Measurements from ENCODE around the gene OSBPL9.
"Not testable (repeated sequence)": the region's sequence is repeated elsewhere in the genome, so short reads cannot be mapped to it uniquely, and the experiment has no call there.

OSBPL9 gene

DNA sequence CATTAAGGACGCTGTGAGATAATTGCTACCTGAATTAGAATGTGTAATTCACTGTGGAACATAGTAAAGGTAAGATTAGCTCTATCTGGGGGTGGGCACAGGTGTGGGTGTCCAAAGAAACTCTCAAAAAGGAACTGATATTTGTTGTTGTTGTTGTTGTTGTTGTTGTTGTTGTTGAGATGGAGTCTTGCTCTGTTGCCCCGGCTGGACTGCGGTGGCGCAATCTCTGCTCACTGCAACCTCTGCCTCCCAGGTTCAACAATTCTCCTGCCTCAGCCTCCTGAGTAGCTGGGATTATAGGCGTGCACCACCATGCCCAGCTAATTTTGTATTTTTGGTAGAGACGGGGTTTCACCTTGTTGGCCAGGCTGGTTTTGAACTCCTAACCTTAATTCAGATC lies 6.8 kb upstream of the OSBPL9 start:
- DNase-seq: not testable (repeated sequence)

DNA sequence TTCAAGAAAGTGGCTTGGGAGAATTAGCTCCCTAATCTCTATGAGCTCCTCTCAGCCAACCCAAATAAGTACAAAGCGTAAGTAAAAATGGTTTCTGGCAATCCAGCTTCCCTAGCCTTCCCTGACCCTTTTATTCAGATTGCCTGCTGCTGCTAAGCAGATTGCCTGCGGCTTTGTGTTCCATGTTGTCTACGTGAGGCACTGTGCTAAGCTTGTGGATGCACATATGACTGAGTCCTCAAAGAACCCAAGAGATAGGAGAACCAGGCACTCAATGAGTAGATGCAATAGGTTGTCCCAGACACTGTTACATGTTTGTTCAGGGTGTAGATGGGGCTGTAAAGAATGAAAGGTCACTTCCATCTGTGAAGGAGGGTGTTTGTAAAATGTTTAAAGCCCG lies 6.3 kb upstream of the OSBPL9 start:
- DNase-seq: no peak

DNA sequence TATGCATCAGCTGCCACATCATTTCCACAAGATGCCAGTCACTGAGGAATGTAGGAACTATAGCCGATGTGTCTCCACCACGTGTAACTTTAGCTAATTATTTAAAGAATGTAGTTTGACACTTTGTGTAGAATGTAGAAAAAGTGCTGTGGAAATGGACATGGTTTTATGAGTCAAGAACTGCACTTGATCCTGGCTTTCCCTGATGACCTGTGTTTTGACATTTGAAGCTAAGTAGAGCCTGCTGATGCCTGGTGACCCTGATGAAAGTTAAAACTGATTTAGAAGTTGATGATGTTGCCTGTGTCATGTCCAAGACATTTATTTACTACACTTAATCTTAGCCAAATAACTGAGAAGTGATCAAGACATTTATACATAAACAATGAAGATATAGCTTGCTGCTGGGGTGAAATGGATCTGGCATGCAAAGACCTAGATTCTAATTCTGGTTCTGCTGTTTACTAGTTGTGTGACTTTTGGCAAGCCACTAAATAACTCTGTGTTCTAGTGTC lies 4.4 kb upstream of the OSBPL9 start:
- no peak for DNase-seq

DNA sequence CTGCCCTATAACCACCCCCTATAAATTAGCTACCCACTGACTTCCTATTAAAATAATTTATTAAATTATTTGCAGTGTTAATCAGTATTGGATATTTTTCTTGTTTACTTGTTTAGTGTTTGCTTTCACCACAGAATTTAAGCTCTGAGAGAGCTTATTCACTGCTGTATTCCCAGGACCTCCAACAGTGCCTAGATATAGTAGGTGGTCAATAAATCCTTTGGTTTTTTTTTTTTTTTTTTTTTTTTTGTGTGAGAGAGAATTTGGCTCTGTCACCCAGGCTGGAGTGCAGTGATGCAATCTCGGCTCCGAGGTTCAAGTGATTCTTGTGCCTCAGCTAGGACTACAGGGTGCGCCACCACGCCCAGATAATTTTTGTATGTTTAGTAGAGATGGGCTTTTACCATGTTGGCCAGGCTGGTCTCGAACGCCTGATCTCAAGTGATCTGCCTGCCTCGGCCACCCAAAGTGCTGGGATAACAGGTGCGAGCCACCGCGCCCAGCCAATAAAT lies 1.1 kb upstream of the OSBPL9 start:
- no peak for DNase-seq

DNA sequence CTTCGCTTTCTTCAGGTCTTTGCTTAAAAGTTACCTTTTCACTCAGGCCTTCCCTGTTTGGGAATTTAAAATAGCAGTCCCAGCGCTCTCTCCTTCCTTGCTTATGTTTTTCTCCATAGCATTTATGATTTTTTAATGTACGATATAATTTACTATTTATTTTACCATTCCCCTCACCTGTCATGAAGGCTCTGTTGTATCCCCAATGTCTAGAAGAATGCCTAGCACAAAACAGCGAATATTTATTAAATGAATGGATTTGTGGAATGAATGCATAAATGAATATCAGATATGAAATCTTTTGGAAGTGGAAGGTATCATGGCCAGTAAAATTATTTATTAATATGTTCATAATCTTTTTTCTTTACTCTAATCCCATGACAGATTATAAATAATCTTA lies 402 bp upstream of the OSBPL9 start:
- no peak for DNase-seq

DNA sequence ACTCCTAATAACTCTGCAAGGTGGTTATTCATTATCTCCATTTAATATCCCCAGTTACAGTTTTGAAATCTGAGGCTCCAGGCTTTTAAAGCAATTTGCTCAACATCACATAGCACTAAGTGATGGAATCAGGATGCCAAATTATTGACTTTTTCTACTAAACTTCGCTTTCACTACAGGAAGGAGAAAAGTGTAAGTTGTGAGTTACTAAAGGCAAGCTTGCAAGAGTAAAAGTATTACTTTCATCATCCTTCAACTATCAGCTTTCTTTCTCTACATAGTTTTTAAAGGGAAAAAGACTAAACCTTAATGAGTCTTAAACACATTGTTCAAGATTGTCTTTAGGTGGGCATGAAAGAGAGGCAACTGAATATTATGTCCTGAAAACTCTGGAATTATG lies 1.8 kb downstream of the OSBPL9 start:
- DNase-seq: no peak

DNA sequence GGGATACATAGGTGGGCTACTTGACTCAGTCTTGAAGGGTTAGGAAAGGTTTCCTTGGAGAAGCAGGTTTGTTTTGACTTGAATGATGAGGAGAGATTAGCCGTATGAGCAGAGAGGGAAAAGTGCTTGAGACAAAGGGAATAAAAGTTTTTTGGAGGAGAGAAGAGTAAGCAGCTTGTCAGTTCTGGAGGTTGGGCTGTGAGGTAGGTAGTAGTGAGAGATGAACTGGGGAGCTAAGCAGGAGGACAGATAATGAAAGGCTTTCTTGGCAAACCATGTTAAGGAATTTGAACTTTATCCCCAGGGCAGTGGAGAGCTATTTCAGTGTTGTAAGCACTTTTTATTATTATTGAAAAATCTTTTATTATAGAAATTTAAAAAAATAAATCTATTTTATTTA lies 3.6 kb downstream of the OSBPL9 start:
- DNase-seq: no peak

DNA sequence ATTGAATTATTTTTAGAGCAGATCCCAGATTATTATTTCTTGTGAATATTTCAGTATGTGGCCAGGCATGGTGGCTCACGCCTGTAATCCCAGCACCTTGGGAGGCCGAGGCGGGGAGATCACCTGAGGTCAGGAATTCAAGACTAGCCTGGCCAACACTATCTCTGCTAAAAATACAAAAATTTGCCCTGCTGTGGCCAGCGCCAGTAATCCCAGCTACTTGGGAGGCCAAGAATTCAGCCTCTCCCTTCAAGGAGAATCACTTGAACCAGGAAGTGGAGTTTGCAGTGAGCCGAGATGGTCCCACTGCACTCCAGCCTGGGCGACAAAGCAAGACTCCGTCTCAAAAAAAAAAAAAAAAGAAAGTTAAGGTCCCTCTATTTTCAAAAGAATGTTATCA lies 4.3 kb downstream of the OSBPL9 start:
- DNase-seq: no peak

DNA sequence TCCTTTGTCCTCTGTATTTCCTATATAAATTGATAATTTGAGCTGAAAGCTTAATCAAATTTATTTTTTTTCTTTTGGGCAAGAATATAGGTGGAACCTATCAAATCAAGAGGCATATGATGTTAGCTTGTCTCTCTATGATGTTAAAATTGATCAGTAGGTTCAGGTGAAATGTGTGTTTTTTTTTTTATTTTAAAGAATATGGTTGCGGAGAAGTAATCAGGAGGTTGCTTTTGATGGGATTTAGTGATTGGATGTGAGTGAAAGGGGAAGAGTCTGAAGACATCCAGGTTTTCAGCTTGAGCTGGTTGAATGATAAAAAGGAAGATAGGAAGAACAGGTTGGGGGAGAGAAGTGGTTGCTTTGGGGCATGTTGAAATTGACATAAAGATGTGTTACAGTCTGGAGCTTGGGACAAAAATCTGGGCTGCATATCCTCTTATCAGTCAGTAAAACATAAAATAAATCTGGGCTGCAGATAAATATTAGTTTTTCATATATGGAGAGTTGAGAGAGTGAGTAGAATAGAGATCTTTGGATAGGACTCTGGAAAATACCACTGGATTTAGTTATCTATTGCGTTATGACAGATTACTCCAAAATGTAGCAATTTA lies 5.1 kb downstream of the OSBPL9 start:
- no peak for DNase-seq

DNA sequence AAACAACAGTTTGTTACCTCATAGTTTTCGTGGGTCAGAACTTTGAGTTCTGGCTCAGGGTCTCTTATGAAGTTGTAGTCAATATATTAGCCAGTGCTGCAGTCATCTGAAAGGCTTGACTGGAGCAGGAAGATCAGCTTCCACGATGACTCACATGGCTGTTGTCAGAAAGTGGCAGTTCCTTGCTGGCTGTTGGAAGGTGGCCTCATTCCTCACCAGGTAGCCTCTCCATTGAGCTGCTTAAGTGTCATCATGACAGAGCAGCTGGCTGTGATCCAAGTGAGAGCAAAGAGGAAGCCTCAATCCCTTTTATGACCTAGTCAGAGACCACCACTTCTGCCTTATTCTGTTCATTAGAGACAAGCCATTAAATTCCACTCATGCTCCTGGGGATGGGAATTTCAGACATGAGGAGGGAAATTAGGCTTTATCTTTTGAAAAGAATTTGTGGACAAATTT lies 5.6 kb downstream of the OSBPL9 start:
- no peak for DNase-seq

DNA sequence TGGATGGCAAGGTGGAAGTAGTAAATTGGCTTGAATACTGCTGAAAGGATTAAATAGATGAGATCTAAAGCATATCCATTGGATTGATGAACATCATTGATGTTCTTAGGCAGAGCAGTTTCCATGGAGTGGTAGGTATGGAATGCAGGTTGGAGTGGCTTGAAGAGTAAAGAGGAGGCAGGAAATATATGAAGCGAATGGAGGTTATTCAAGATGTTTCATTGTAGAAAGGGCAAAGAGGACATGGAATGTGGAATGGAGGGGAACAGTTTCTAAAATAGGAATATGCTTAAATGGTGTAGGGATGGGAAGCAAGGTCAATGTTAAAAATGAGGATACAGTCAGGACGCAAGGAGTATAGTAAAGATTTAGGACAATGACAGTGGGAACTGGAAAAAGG lies 6.1 kb downstream of the OSBPL9 start:
- DNase-seq: no peak

DNA sequence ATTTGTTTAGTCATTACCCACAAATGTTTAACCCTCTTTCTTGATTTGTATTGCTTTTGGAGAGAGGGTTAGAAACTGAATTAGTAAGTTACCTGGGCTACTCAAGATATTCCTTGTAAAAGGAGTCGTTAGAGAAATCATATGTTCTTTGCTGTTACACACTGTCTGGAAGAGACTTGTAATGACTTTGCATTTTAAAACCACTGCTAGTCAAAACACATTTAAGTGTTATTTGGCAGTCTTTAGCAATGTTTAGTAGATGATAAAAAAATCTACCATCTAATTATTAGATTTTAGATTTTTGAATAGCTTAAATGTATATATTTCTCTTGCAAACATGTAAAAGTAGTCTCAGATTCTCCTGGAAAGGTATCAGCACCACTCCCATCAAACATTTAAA lies 6.6 kb downstream of the OSBPL9 start:
- DNase-seq: no peak

DNA sequence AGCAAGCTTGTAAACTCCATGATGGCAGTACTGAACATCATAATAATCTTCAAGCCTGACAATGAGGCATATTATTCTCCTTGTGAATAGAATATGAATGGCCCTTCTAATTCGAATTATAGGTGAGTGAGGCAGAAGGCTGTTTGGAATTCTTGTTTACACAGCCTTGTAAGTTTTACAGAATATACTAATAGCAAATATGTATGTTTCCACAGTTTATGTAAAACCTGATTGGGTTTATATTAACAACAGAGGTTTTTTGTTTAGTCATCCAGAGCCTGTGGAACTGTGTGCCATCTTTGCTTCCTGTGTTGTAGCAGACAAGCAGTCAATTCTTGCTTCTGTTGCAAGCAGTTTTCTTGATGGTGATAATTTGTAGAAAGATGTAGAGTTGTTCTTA lies 8.0 kb downstream of the OSBPL9 start:
- DNase-seq: no peak

DNA sequence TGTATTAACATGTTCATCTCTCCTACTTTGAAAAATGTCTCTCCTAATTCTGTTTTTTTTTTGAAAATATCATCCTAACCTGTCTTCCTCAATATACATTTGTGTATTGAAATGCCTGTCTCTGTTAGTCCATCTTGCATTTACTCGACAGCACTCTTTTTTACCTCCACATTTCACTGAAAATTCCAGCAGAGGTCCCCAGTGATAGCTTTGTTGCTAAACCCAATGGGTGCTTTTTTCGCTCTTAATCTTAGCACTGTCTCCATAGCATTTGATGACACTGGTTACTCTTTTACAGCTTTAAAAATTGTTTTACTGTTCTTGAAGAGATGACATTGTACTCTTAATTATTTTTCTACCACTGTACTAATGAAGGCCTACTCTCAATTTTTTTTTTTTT lies 10.8 kb downstream of the OSBPL9 start:
- no peak for DNase-seq

DNA sequence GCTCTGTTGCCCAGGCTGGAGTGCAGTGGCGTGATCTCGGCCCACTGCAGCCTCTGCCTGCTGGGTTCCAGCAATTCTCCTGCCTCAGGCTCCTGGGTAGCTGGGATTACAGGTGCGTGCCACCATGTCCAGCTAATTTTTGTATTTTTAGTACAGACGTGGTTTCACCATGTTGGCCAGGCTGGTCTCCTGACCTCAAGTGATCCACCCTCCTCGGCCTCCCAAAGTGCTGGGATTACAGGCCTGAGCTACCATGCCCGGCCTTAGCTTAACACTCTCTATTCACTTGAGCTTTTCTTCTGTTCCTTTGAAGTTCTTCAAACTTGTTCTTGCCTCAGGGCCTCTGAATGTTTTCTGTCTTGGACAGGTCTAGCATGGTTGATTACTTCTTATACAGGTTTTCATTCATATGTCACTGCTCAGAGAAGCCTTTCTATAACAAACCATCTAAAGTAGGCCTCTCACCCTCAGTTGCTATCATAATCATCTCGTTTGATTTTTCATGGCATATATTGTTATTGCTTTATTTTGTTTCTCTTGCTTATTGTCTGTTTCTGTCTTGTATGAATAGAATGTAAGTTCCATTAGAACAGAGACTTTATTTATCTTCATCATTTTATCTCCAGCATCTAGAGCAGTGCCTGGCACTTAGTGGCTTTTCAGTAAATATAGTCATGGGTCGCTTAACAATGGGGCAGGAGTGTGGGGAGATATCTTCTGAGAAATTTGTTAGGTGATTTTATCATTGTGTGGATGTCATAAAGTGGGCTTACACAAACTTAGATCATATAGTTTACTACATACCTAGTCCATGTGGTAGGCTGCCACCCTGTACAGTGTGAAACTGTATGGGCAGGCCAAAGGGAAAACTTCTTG lies 12.1 kb downstream of the OSBPL9 start:
- DNase-seq: no peak

DNA sequence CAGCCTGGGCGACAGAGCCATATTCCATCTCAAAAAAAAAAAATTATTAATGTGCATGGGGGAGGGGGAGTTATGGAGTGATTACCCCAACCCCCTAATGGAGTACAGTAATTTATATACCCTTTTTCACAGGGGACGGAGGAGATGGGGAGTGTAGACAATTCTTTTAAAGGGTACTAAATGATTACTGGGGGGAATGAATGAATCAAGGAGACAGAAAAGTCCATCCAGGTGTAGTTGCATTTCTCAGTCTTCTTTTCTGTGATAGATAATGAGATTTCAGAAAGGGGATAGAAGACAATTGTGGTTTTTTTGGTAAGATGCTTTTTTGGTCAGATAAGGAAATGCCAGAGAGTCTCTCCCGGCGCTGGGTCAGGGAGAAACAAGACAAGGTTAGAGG lies 13.0 kb downstream of the OSBPL9 start:
- DNase-seq: no peak

DNA sequence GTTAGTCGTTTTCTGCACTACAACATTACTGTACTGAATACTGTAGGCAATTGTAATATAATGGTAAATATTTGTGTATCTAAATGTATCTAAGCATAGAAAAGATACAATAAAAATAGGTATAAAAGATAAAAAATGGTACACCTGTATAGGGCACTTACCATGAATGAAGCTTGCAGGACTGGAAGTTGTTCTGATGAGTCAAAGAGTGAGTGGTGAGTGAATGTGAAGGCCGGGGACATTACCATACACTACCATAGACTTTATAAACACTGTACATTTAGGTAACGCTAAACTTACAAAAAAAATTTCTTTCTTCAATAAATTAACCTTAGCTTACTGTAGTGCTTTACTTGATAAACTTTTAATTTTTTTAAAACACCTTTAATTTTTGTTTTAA lies 13.5 kb downstream of the OSBPL9 start:
- DNase-seq: no peak

DNA sequence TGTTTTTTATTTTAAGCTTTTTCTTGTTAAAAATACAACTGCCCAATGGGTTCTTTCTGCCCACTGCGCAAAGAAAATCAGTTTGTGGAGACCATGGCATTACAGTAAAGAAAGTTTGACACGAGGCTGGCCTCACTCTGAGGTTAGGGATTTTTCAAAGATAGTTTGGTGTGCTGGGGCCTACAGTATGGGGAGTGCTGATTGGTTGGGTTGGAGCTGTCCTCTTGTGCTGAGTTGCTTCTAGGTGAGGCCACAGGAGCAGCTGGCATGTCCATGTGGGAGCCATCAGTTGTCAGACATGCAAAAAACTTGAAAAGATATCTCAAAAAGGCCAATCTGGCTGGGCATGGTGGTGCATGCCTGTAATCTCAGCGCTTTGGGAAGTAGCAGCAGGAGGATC lies 14.0 kb downstream of the OSBPL9 start:
- no peak for DNase-seq

DNA sequence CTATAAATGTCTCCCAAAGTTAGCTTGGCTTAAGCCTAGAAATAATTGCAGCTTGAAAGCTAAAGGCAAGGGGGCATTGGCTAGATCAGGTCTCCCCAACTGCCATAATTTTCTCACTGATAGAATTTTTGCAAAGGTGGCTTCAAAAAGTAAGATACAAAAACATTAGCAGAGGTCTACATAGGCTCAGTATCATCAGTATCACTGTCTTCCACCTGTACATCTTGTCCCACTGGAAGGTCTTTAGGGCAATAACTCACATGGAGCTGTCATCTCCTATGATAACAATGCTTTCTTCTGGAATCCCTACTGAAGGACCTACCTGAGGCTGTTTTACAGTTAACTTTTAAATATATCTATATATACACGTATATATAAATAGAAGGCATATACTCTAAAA lies 14.9 kb downstream of the OSBPL9 start:
- no peak for DNase-seq

DNA sequence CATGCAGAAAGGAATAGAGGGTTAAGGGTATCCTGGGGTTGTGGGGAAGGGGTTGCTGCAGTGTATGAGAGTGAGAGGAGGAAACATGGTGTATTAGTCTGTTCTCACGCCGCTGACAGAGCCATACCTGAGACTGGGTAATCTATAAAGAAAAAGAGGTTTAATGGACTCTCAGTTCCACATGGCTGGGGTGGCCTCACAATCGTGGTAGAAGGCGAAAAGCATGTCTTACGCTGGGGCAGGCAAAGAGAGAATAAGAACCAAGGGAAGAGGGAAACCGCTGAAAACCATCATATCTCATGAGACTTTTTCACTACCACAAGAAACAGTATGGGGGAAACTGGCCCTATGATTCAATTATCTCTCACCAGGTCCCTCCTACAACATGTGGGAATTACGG lies 17.7 kb downstream of the OSBPL9 start:
- DNase-seq: no peak

DNA sequence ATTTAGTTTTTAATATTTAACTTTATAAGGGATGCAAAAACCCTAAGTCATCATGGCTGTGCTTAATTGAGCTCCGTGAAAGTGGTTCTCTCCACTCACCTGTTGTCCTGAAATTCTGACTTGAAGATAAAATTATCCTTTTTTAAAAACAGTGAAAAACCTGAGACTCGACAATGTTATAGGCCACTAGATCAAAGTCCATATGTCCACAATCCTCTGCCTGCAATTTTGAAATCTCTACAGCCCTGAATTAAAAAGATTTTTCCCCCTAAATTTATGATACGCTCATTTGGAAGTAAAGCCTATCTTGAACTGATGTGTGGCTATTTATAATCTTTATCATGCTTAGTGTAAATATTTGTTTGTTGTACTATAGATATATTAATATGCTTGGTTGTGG lies 18.7 kb downstream of the OSBPL9 start:
- no peak for DNase-seq

DNA sequence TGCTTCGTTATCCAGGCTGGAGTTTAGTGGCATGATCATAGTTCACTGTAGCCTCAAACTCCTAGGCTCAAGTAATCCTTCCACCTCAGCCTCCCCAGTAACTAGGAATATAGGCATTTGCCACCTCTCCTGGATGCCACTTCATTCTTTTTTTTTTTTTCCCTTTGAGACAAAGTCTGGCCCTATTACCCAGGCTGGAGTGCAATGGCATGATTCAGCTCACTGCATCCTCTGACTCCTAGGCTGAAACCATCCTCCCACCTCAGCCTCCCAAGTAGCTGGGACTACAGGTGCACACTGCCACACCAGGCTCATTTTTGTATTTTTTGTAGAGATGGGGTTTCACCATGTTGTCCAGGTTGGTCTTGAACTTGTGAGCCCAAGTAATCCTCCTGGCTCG lies 19.3 kb downstream of the OSBPL9 start:
- DNase-seq: no peak

DNA sequence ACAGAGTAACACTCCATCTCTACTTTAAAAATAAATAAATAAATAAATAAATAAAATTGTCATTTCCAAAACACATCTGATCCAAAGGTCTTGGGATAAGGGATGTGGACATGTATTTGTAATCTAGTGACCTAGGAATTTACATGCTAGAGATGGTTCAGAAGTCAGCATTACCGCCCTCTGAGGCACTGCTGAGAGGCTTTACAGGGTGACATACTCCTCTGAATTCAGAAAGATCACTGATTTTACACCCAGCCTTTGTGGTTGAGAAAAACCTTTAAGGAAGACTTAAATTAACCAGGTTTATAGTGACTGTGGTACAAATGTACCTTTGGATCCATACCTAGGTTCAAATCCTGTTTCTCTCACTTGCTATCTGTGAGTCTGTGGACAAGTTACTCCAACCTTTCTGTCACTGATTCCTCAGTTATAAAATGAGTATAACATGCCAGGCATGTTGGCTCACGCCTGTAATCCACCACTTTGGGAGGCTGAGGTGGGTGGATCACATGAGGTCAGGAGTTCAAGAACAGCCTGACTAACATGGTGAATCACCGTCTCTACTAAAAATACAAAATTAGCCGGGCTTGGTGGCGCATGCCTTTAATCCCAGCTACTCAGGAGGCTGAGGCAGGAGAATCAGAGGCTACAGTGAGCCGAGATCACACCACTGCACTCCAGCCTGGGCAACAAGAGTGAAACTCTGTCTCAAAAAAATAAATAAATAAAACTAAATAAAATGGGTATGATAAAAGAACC lies 20.1 kb downstream of the OSBPL9 start:
- no peak for DNase-seq

DNA sequence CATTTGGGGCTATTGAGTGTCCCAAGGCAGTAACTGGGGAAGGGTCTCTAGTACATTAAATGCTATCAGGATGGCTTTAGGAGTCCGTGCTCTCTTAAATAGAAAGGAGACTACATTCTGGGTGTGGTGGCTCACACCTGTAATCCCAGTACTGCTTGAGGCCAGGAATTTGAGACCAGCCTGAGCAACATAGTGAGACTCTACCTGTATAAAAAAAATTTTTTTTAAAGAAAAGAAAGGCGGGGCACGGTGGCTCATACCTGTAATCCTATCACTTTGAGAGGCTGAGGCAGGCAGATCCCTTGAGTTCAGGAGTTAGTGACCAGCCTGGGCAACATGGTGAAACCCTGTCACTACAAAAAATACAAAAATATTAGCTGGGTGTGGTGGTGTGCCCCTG lies 21.5 kb downstream of the OSBPL9 start:
- no peak for DNase-seq
